ENCODE data around the gene EPB41.
"Not testable (repeated sequence)": the region's sequence is repeated elsewhere in the genome, so short reads cannot be mapped to it uniquely, and the experiment has no call there.

The EPB41 gene

GRCh38 chr1:28928314-28928941, 14.1 kb downstream of the EPB41 start:
- DNase-seq: no peak

- no peak for DNase-seq
Observed at GRCh38 chr1:28933277-28933676, 18.9 kb downstream of the EPB41 start.

- DNase-seq: no peak
Observed at GRCh38 chr1:28933918-28934317, 19.5 kb downstream of the EPB41 start.

- no peak for DNase-seq
Observed at GRCh38 chr1:28934676-28935075, 20.3 kb downstream of the EPB41 start.

GRCh38 chr1:28935293-28935692, 20.9 kb downstream of the EPB41 start:
- no peak for DNase-seq

GRCh38 chr1:28936094-28936493, 21.7 kb downstream of the EPB41 start:
- no peak for DNase-seq

- no peak for DNase-seq
Observed at GRCh38 chr1:28936528-28936927, 22.2 kb downstream of the EPB41 start.

GRCh38 chr1:28943581-28943980, 29.2 kb downstream of the EPB41 start:
- DNase-seq: not testable (repeated sequence)

- DNase-seq: no peak
Observed at GRCh38 chr1:28950006-28950405, 35.6 kb downstream of the EPB41 start.

GRCh38 chr1:28950449-28950848, 36.1 kb downstream of the EPB41 start:
- no peak for DNase-seq

GRCh38 chr1:28954126-28954726, 39.9 kb downstream of the EPB41 start:
- no peak for DNase-seq

GRCh38 chr1:28956038-28956464, 41.7 kb downstream of the EPB41 start:
- DNase-seq: no peak

- not testable (repeated sequence) for DNase-seq
Observed at GRCh38 chr1:28962114-28962831, 47.9 kb downstream of the EPB41 start.

GRCh38 chr1:28965271-28965870, 51.0 kb downstream of the EPB41 start:
- DNase-seq: no peak

GRCh38 chr1:28966617-28967016, 52.2 kb downstream of the EPB41 start:
- no peak for DNase-seq

GRCh38 chr1:28971980-28972771, 57.8 kb downstream of the EPB41 start:
- no peak for DNase-seq

- DNase-seq: no peak
Observed at GRCh38 chr1:28973596-28974421, 59.4 kb downstream of the EPB41 start.

GRCh38 chr1:28974432-28974831, 60.1 kb downstream of the EPB41 start:
- DNase-seq: no peak

GRCh38 chr1:28976248-28976647, 61.9 kb downstream of the EPB41 start:
- DNase-seq: no peak

- no peak for DNase-seq
Observed at GRCh38 chr1:28981210-28981609, 66.8 kb downstream of the EPB41 start.

GRCh38 chr1:28982198-28982597, 67.8 kb downstream of the EPB41 start:
- DNase-seq: no peak

GRCh38 chr1:28983091-28983490, 68.7 kb downstream of the EPB41 start:
- DNase-seq: no peak
